HG03575 (cell line): Measurements from ENCODE around the gene RAB40AL.
A peak's percentile ranks its signal among the peaks of the same experiment; 100 is the strongest.
"Not testable (repeated sequence)": the region's sequence is repeated elsewhere in the genome, so short reads cannot be mapped to it uniquely, and the experiment has no call there.

Source experiments
- ATAC-seq: cut with Tn5 transposase; IDR thresholded peaks from one replicate; pipeline ENCODE4 v1.9.1; 2021; ENCODE audit not compliant: unreplicated experiment, insufficient number of reproducible peaks, low FRiP score; ENCODE audit errors: extremely low read depth

Gene RAB40AL, protein sequence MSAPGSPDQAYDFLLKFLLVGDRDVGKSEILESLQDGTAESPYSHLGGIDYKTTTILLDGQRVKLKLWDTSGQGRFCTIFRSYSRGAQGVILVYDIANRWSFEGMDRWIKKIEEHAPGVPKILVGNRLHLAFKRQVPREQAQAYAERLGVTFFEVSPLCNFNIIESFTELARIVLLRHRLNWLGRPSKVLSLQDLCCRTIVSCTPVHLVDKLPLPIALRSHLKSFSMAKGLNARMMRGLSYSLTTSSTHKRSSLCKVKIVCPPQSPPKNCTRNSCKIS

DNA sequence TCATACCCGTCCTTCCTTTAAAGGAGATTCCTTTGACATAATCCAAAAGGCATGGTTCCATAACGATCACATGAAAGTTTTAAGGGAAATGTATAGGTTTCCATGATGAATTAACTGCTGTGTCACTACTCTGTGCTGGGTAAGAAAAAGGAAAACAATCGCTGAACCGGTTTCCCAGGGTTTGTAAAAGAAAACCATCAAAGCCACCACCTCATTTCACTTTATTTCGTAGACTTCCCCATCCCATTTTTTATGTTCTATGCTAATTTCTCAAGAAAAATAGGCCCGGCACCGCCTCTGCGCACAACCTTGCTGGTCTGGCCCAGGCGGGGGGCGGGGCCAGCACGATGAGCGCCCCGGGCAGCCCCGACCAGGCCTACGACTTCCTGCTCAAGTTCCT is at the start of gene RAB40AL:
TSS of gene RAB40AL (plus strand) at position 301 of the 400 bp plus-strand sequence. CDS start at position 348, 47 bp downstream.
- ATAC-seq, result not testable (repeated sequence)

DNA sequence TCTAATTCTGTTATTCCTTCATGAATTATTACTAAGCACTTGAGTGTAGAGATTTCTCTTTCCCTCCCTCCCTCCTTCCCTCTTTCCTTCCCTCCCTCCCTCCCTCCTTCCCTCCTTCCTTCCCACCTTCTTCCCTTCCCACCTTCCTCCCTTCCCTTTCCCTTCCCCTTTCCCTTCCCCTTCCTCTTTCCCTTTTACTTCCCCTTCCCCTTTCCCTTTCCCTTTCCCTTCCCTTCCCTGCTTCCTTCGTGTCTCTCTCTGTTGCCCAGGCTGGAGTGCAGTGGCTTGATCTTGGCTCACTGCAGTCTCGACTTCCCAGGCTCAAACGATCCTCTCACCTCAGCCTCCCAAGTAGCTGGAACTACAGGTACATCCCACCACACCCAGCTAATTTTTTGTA is 49.4 kb upstream of the RAB40AL start:
- ATAC-seq, result no peak

DNA sequence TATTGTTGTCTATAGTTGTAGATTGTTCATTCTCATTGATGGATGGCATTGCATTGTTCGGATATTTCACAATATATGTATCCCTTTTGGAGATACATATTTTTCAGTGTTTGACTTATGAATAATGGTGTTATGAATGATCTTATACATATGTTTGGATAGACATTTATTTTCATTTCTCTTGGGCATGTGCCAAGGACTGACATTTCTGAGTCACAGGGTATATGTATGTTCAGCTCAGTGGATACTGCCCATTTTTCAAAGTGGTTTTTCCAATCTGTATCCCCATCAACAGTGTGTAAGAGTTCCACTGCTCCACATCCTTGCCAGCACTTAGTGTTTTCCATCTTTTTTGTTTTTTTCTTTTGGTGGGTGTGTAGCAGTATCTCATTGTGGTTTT is 45.0 kb upstream of the RAB40AL start:
- no peak for ATAC-seq

DNA sequence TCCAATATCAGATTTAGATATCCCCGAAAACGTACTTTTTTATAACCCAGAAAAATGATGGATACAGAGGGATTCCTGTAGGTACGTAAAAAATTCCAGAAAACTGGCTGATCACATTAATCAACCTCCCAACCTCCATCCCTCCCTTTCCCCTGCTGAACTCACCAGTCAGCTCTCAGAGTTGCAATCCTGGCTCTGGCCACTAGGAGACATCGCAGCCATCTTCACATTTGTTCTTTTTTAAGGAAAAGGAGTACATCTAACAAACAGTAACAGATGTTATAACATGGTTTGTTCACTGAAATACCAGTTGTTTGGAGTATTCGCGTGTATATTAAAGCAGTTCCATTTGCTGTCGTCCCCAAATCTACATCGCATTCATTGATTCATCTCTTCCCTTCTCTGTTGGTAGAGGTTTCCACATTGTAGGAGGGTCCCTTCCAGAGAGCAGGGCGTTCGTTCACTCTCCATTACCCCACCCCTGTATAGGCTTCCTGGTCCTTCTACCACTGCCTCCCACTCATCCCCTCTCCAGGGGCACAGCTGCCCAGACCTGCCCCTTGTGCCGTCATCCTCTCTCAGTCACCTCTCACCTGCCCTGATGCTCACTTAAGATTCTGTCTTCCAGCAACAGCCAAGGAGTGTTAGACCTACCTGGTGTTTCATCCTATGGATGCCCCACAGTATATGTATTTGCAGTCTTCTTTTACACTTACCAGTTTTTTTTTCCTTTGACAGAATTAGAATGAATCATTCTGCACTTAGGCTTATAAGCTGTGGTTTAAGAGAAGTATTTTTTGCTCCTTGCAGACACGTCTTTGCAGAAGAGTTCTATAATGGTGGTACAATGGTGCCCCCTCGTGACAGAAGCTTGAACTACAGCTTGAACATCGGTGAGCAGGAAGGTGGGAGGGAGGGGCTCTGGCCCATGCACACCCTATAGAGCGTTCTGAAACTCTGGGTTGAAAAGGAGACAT is 36.8 kb upstream of the RAB40AL start:
- ATAC-seq, result peak; percentile 74

DNA sequence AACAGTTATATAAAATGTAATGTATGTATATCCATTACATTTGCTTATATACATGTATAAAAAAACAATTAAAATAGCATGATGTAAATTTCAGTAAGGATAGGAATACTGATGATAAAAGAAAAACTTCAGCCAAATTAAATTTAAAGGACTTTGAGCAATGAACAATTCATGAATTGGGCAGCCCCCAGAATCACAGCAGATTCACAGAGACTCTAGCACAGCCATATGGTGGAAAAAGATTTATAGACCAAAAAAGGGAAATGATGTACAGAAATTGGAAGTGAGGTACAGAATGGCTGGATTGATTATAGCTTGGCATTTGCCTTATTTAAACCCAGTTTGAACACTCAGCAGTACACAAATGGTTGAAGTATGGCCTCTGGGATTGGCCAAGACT is 34.7 kb upstream of the RAB40AL start:
- no peak for ATAC-seq

DNA sequence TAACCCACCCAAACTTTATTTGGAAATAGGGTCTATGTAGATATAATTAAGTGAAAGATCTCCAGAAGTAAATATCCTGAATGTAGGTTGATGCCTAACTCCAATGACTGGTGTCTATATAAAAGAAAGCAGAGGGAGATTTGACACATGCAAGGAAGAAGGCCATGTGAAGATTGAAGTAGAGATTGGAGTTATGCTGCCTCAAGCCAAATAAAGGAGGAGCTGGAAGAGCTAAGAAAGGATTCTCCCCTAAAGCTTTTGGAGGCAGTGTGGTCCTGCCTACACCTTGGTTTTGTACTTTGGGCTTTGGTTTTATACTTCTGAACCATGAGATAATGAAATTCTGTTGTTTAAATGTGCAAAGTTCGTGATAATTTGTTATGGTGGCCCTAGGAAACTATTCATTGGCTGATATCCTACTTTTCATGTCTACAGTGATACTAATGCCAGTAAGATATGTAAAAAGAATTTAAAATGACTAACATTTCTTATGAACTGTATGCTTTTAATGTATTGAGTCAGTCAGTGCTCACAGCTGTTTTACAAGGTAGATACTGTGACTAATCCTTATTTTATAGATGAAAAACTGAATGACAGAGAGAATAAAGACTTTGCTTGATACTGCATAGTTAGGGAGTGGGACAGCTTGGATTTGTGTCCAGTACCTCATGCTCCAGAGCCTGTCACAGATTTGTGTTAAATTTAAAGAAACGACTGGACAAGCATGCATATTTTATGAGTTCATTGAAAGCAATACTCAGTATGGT is 5.9 kb upstream of the RAB40AL start:
- no peak for ATAC-seq

DNA sequence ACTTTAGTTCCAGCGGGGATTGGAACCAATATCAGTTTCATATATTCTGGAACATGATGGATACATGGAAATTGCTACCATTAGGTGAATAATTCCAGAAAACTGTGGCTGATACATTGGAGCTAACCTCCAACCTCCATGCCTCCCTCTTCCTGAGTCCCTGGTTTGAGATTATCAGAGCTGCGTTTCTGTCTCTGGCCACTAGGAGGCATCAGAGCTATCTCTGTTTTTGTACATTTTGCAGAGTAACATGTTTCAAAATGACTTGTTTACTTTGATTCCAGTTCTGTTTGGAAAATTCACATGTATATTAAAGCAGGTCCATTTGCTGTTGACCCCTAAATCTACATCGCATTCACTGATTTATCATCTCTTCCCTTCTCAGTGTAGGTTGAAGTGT is 2.4 kb upstream of the RAB40AL start:
- no peak for ATAC-seq

DNA sequence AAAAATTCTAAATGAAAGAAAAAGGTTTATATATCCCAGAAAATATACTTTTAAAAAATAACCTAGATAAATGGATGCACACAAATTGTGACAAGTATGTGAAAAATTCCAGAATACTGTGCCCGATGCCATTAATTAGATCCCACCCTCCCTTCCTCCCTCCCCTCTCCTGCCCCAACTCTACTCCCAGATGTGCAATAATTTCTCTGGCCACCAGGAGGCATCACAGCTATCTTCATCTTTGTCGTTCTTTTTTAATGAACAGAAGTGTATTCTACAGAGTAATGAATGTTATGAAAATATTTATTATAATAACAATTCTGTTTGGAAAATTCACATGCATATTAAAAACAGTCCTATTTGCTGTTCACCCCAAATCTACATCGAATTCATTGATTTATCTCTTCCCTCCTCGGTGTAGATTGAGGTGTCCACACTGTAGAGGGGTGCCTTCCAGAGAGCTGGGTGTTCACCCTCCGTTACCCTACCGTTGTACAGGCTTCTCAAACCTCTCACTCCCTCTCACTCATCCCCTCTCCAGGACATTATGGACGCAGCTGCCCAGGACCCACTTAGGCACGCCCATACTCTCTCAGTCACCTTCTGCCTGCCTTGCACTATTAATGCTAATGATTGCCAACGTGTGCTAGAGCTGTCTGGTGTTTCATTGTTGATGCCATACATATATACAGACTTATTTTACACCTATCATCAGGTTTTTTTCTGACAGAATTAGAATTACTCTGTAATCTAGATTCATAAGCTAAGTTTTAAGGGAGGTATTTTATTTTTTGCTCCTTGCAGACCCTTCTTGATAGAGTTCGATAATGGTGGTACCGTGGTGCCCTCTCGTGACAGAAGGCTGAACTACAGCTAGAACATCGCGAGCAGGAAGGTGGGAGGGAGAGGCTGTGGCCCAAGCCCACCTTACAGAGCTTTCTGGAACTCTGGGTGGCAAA is 14.1 kb downstream of the RAB40AL start:
- no peak for ATAC-seq

DNA sequence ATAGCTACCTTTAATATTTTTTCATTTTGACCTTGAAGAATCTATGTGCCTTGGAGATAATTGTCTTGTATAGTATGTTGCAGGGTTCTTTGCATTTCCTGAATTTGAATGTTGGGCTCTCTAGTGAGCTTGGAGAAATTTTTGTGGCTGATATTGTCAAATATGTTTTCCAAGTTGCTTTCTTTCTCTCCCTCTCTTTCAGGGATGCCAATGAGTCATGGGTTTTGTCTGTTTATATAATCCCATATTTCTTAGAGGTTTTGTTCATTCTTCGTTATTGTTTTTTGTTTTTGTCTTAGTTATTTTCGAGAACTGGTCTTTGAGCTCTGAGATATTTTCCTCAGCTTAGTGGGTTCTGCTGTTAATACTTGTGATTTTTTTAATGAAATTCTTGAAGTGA is 20.7 kb downstream of the RAB40AL start:
- ATAC-seq, result no peak

DNA sequence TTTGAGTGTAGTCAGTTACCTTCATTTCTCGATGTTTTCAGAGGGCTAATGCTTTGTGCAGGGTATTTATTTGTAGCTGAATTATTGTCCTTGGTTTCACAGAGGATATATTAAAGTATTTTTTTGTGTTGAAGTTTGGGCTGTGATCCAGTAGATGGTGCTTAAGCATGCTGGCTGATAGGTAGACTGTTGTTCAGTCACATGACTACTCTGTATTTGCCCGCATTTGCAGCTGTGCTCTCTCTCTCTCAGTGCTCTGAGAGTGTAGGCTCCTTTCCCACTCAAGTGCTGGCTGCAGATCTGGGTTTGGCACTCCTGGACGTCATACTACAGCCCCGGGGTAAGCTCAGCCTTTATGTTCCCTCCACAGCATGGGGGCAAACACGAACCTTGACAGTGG is 21.7 kb downstream of the RAB40AL start:
- ATAC-seq, result no peak

DNA sequence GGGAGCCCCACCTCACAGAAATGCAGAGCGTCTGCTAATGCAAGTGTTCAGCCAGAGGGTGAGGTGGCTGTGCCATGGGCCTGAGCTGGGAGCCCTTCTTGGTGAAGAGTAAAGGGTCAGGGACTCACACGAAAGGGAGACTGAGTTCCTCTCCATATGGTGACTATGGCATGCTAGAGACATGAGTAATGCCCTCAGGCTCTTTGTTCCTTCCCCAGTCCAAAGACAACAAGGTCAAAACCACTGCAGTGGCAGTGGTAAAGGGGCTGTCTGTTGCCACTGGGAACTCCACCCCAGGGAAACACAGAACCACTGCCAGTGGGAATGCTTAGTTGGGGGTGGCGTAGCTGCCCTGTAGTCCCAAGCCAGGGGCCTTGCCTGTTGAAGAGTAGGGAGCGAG is 22.4 kb downstream of the RAB40AL start:
- ATAC-seq, result no peak

DNA sequence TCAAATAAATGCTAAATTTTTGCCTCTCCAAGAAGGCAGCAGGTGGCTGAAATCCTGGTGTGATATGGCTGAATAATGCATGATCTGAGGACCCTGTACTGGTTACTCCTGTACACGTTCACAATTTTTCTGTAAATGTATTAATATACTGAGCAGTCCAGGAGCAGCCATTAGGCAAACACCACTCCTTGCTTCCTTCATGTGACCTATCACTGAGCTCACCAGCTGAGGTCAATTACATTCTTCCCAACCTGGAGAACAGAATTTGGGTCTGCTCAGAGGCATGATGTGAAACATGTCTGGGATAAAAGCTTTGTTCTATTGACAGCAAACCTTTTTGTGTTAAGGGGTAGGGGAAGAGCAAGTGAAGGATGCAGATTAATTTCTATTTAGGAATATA is 26.9 kb downstream of the RAB40AL start:
- no peak for ATAC-seq

DNA sequence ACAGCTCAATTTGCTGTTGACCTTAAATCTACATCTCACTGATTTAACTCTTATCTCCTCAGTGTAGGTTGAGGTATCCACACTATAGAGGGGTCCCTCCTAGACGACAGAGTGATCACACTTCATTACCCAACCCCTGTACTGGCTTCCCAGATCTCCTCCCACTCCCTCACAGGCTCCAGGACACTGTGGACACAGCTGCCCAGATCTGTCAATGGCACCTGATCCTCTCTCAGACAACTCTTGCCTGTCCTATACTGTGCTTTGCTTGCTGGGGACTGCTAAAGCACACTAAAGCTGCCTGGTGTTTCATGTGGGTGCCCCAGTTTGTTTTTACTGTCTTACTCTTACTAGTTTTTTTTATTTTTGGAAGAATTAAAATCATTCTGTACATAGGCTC is 27.9 kb downstream of the RAB40AL start:
- no peak for ATAC-seq

DNA sequence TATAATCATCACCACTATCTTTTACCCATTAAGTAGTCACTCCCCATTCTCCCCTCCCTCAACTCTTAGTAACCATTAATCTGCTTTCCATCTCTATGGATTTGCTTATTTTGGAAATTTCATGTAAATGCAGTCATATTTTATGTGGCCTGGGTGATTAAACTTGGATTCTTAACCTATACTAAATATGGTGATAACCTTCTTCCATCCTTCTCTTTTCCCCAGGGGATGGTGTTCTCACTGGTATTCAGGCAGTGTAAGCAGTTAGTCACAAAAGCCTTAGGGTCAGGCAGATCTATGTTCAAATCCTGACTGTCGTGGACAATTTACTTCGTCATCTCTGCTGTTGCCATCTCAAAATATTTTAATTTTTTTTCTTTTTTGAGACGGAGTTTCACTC is 29.6 kb downstream of the RAB40AL start:
- ATAC-seq, result no peak

DNA sequence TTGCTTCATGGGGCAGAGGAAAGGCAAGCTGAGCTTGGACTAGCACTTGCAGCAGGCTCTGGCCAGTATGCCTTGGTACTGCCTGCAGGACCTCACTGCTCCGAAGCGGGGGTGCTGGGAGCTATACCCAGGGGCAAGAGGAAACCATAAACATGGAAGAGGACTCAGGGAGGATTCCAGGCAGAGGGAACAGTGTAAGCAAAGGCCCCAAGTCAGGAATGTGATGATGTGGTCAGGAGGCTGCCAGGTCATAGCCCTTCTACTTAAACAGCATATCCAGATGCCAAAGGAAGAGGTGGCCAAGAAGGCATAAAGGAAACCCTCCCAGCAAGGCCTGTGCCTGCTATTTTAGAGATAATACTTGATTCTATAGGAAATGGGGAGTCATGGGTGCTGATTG is 31.1 kb downstream of the RAB40AL start:
- no peak for ATAC-seq

DNA sequence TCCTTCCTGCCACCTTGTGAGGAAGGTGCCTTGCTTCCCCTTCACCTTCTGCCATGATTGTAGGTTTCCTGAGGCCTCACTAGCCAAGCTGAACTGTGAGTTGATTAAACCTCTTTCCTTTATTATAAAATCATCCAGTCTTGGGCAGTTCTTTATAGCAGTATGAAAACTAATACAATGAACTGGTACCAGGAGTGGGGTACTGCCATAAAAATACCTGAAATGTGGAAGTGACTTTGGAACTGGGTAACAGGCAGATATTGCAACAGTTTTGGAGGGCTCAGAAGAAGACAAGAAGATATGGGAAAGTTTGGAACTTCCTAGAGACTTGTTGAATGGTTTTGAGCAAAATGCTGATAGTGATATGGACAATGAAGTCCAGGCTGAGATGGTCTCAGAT is 34.5 kb downstream of the RAB40AL start:
- not testable (repeated sequence) for ATAC-seq

DNA sequence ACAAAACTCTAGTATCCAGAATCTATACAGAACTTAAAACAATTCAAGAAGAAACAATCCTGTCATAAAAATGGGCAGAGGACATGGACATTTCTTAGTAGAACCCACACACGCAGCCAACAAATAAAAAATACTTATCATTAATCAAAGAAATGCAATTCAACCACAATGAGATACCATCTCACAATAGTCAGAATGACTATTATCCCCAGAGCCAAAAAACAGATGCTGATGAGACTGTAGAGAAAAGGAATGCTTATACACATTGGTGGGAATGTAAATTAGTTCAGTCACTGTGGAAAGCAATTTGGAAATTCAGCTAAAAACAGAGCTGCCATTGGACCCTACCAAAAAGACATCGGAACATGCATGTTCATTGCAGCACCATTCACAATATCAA is 37.9 kb downstream of the RAB40AL start:
- ATAC-seq, result no peak

DNA sequence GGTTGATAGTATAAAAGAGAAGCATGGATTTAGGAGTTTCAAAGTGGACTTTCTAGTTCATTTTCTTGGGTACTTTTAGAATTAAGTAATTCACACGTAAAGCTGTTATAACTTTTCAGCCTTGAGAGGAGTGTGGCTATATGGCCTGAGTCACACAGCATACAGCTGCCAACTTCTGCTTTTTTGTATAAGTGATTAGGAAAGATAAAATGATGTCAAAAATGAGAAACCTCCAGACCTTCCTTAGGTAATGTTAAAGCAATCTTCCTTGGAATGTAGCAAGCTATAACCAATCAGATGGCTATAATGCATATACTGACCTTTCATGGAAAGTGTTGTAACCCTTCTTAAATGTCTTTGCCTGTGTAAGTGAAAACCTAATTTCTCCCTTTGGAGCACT is 39.2 kb downstream of the RAB40AL start:
- no peak for ATAC-seq
